IPS-20b (cell line): ENCODE results near the gene NR1D1.

Source experiments
- H3K27ac ChIP-seq: one replicate; pipeline ENCODE4 v1.5.1; 2013; ENCODE audit warnings: low read length
- H3K27me3 ChIP-seq: 2 replicates; pipeline ENCODE4 v1.6.1; 2013; ENCODE audit warnings: mild to moderate bottlenecking, low read length, inconsistent platforms; ENCODE audit not compliant: insufficient read depth
- H3K36me3 ChIP-seq: 2 replicates; pipeline ENCODE4 v1.6.1; 2013; ENCODE audit warnings: low read depth, mild to moderate bottlenecking, inconsistent platforms, low read length, moderate library complexity; ENCODE audit not compliant: insufficient read depth
- H3K4me1 ChIP-seq: 2 replicates; pipeline ENCODE4 v1.6.1; 2013; ENCODE audit warnings: mild to moderate bottlenecking, control low read depth, inconsistent platforms, low read length, moderate library complexity; ENCODE audit not compliant: insufficient read depth
- H3K4me3 ChIP-seq: 2 replicates; pipeline ENCODE4 v1.5.1; 2013; ENCODE audit warnings: mild to moderate bottlenecking, low read length, inconsistent platforms
- H3K9ac ChIP-seq: 2 replicates; pipeline ENCODE4 v1.6.1; 2013; ENCODE audit warnings: low read depth, mild to moderate bottlenecking, inconsistent platforms, low read length, moderate library complexity
- H3K9me3 ChIP-seq: 2 replicates; pipeline ENCODE4 v1.6.1; 2013; ENCODE audit warnings: mild to moderate bottlenecking, low read depth, low read length, inconsistent platforms; ENCODE audit not compliant: insufficient read depth

Gene NR1D1

DNA sequence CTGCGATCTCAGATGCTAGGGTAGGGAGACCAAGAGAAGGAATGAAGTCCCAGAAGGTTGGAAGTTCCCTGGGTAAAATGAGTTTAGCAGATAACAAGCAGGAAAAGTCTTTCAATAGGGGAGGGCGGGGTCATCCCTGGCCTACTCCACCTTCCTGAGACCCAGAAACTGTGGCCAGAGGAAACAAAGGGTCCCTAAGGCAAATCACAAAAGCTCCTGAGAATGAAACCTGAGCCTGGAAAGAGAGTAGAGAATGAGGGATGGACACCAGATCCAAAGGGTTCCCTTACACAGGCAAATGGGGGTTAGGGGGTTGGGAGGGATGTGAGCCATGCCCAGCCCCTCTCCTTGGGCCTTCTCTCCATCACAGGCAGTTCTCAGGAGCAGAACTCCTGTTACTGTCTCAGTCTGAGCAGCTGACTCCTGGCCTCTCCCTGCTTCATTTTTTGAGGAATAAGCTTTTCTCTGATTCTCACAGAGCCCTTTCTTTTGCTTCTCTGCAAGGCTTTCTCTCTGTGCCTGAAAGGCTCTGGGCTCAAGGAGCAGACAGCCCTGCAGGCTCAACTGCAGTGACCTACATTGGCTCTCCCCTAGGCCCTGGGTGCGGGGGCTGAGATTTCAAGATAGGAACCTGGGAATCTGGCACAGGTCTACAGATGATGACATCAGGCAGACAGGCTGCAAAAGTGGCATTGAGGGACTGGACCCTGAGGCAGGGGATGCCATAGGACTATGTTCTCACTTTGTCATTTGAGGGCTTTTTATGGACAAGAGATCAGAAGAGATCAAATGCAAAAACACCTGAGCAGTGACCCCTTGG, 9.8 kb upstream of the NR1D1 start:
- no peak overlapping the region for H3K27ac ChIP-seq
- peaks cover 56% of the 10 kb centered on the region for H3K4me1 ChIP-seq
- no peaks in the 10 kb centered on the region for H3K36me3 ChIP-seq
- H3K4me3 ChIP-seq, result no peak overlapping the region
- H3K27me3 ChIP-seq, result peaks cover 30% of the 10 kb centered on the region
- H3K9ac ChIP-seq, result peak overlapping the region; percentile 27; the same call in 1 of the 2 replicates
- H3K9me3 ChIP-seq, result no peaks in the 10 kb centered on the region

DNA sequence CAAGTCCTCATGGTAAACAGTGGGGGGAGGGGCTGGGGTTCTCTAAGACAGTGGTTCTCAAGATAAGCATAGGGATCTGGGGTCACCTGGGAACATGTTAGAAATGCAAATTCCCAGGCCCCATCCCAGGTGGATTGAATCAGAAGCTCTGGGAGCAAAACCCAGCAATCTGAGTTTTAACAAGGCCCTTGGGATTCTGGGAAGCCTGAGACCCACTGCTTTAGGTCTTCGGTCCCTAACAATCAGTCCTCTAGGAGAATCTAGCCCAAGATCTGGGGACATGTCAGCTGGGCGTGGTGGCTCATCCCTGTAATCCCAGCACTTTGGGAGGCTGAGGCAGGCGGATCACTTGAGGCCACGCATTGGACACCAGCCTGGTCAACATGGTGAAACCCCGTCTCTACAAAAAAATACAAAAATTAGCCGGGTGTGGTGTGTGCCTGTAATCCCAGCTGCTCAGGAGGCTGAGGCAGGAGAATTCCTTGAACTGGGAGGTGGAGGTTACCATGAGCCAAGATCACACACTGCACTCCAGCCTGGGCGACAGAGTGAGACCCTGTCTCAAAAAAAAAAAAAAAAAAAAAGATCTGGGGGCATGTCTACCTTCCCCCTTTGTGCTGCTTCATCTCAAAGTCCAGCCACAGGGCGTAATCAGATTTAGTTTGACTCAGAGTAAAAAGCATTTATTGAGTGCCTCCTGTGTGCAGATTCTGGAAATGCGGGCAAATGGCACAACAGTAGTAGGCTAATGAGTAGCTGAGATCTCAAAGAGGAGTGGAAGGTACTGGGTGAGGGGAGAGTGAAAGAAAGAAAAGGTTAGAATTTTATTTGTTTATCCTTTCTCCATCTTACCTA, 8.8 kb upstream of the NR1D1 start:
- Histone ChIP-seq H3K36me3 (no peaks in the 10 kb centered on the region), H3K4me3 (no peak overlapping the region), H3K4me1 (peaks cover 53% of the 10 kb centered on the region), H3K9me3 (no peaks in the 10 kb centered on the region), H3K9ac (no peak overlapping the region; the same call in 1 of the 2 replicates), H3K27ac (no peak overlapping the region), H3K27me3 (peaks cover 31% of the 10 kb centered on the region)

- Histone ChIP-seq H3K9me3 (no peaks in the 10 kb centered on the region), H3K27ac (no peak overlapping the region), H3K27me3 (peaks cover 31% of the 10 kb centered on the region), H3K36me3 (no peaks in the 10 kb centered on the region), H3K4me3 (0 out of 2 replicates have a peak overlapping the region, but pooled peaks have one; percentile 2), H3K4me1 (peaks cover 53% of the 10 kb centered on the region), H3K9ac (peak overlapping the region; percentile 37; the same call in 1 of the 2 replicates)
Measured at GRCh38 chr17:40107522-40108174, 7.3 kb upstream of the NR1D1 start.

DNA sequence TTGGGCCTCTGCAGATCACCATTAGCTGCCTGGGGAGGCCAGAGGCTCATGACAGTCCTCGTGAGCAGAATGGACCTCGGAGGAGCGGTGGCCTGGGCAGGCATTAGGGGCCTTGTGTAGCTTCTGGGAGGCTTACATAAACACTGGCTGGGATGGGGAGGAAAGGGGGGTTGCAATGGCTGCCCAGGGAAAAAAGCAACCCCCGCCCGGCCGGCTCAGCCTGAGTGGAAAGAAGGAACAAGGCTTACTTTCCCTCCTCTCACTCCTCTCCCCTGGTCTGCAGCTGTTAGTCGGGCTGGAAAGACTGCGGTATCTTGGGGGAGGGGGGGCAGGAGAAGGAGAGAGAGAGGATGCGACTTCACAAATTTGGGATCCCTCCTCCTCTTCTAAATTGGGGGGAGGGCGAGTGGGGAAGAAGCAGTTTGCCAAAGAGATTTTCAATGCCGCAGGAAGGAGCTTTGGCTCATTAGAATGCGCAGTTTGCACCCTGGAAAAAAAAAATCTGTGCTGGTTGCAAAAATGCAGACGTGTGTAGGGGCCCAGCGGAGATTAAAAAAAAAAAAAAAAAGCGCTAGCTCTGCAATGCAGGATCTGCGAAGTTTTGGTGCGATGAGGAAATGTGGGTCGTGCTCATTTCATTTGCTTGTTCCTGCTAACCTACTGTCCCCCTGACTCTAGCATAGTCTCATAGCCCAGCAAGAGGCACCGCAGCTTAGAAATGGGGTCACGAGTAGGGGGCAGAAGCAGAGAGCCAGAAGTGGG, 6.6 kb upstream of the NR1D1 start:
- H3K27me3 ChIP-seq, result peaks cover 33% of the 10 kb centered on the region
- peaks cover 46% of the 10 kb centered on the region for H3K4me1 ChIP-seq
- peak overlapping the region; percentile 37; the same call in 1 of the 2 replicates for H3K9ac ChIP-seq
- H3K27ac ChIP-seq, result no peak overlapping the region
- H3K4me3 ChIP-seq, result 0 out of 2 replicates have a peak overlapping the region, but pooled peaks have one; percentile 2
- H3K9me3 ChIP-seq, result no peaks in the 10 kb centered on the region
- no peaks in the 10 kb centered on the region for H3K36me3 ChIP-seq

- peaks cover 41% of the 10 kb centered on the region for H3K27me3 ChIP-seq
- H3K36me3 ChIP-seq, result no peaks in the 10 kb centered on the region
- H3K9me3 ChIP-seq, result no peaks in the 10 kb centered on the region
- H3K4me1 ChIP-seq, result peaks cover 42% of the 10 kb centered on the region
- no peak overlapping the region for H3K4me3 ChIP-seq
- H3K27ac ChIP-seq, result no peak overlapping the region
- peak overlapping the region; percentile 32; the same call in 1 of the 2 replicates for H3K9ac ChIP-seq
Measured at GRCh38 chr17:40105861-40106759, 5.7 kb upstream of the NR1D1 start.

GRCh38 chr17:40104594-40105486, 4.5 kb upstream of the NR1D1 start:
- no peak overlapping the region for H3K4me3 ChIP-seq

GRCh38 chr17:40103688-40104087, 3.3 kb upstream of the NR1D1 start:
- Histone ChIP-seq H3K9ac (peak overlapping the region; percentile 50; the same call in 1 of the 2 replicates), H3K27ac (no peak overlapping the region), H3K4me1 (peaks cover 40% of the 10 kb centered on the region)

More at GRCh38 chr17:40104594-40105486, 4.5 kb upstream of the NR1D1 start:
- peaks cover 38% of the 10 kb centered on the region for H3K4me1 ChIP-seq
- H3K36me3 ChIP-seq, result no peaks in the 10 kb centered on the region
- no peak overlapping the region for H3K27ac ChIP-seq
- H3K27me3 ChIP-seq, result peaks cover 51% of the 10 kb centered on the region
- H3K9ac ChIP-seq, result no peak overlapping the region
- no peaks in the 10 kb centered on the region for H3K9me3 ChIP-seq

DNA sequence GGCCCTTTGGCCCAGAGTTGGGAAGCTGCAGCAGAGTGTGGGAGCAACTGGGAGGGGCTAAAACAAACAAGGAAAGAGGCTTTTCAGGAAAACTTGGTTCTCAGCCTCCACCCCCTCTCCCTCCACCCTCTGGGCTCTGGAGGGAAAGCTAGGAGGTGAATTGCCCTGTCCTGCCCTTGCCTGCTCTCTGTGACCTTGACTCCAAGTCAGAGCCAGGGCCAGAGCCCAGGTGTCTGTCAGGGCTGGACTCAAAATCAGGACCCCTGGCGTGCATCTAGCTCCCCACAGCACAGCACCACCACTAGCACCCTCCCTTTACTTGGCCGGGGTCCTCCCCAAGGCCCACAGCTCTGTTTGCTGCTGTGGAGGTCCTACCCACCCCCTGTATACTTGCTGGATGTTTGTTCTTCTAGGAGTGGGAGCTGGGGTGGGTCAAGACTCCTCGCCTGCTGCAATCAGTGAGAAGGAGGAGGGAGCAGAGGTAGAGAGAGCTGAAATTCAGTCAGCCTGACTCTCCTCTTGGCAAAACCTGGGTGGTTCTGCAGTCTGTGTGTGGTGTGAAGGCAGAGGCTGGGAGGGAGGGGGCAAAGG, 2.8 kb upstream of the NR1D1 start:
- no peak overlapping the region for H3K4me3 ChIP-seq
- no peak overlapping the region for H3K27ac ChIP-seq
- no peaks in the 10 kb centered on the region; the same call in 1 of the 2 replicates for H3K9me3 ChIP-seq
- H3K9ac ChIP-seq, result peak overlapping the region; percentile 50; the same call in 1 of the 2 replicates
- peaks cover 65% of the 10 kb centered on the region for H3K27me3 ChIP-seq
- H3K4me1 ChIP-seq, result peaks cover 45% of the 10 kb centered on the region
- H3K36me3 ChIP-seq, result no peaks in the 10 kb centered on the region

More at GRCh38 chr17:40103688-40104087, 3.3 kb upstream of the NR1D1 start:
- Histone ChIP-seq H3K36me3 (no peaks in the 10 kb centered on the region), H3K4me3 (no peak overlapping the region), H3K27me3 (peaks cover 61% of the 10 kb centered on the region), H3K9me3 (no peaks in the 10 kb centered on the region; the same call in 1 of the 2 replicates)
